SU-DHL-6 (cell line): ENCODE data around the gene TANC2.

Experiments used
- EZH2phosphoT487 ChIP-seq: fragments of 200-600 bp; sonication (generic), shearing (Covaris generic); conservative IDR thresholded peaks from 2 replicates; pipeline ENCODE4 v1.6.1; 2018; ENCODE audit warnings: mild to moderate bottlenecking, antibody characterized with exemption, low read length, moderate library complexity, mixed read lengths
- TF ChIP-seq, protein P1 (sequence below): fragments of 200-600 bp; sonication (generic); IDR thresholded peaks from one replicate; pipeline ENCODE4 v1.5.1; 2017; ENCODE audit warnings: antibody characterized with exemption, mild to moderate bottlenecking, low read length, moderate library complexity; ENCODE audit not compliant: insufficient read depth, poor library complexity, severe bottlenecking

DNA sequence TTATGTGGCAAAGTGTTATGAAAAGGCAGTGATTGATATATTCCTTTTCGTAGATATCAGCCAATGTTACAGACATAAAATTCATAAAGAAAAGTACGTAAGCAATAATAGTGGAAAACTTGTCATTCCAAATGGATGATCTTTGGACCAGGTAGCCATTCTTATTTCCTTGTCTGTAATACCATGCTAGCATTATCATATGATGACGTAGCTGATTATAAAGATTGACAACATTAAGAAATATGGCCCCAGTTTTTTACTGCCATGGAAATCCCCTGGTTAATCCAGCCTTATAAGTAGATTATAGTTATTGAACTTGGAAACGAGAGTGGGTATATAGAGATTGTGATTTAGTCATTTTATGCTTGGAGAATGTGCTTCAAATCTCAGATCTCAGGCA lies 8.8 kb downstream of the TANC2 start:
- TF ChIP-seq, protein P1, sequence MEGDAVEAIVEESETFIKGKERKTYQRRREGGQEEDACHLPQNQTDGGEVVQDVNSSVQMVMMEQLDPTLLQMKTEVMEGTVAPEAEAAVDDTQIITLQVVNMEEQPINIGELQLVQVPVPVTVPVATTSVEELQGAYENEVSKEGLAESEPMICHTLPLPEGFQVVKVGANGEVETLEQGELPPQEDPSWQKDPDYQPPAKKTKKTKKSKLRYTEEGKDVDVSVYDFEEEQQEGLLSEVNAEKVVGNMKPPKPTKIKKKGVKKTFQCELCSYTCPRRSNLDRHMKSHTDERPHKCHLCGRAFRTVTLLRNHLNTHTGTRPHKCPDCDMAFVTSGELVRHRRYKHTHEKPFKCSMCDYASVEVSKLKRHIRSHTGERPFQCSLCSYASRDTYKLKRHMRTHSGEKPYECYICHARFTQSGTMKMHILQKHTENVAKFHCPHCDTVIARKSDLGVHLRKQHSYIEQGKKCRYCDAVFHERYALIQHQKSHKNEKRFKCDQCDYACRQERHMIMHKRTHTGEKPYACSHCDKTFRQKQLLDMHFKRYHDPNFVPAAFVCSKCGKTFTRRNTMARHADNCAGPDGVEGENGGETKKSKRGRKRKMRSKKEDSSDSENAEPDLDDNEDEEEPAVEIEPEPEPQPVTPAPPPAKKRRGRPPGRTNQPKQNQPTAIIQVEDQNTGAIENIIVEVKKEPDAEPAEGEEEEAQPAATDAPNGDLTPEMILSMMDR, result no peak
- TF ChIP-seq EZH2phosphoT487, result no peak
